Fibroblast of the aortic adventitia (primary cell): Measurements from ENCODE around the gene BNC2. TPM values are rescaled to one million over a fixed set of nuclear protein-coding genes. Genes with fewer than 3 reads are reported as not detected.

ENCODE experiments used
- DNase-seq: peaks from one replicate; pipeline ENCODE4 v3.0.0-alpha.2; 2010; ENCODE audit warnings: low read depth
- H3K4me3 ChIP-seq: 2 replicates; pipeline ENCODE4 v1.5.1; 2011; ENCODE audit warnings: low read depth, mild to moderate bottlenecking, control low read depth, low read length, moderate library complexity
- CTCF ChIP-seq: IDR thresholded peaks from 2 replicates; pipeline ENCODE4 v1.5.1; 2011; ENCODE audit warnings: mild to moderate bottlenecking, low read length, control low read depth, inconsistent platforms; ENCODE audit not compliant: insufficient read depth
- total RNA-seq: library from RNA; depleted of rRNA; stranded (reverse); fragments of >200 nt; gene quantifications from 2 replicates; pipeline ENCODE4 v1.2.3, GENCODE V29; 2012; ENCODE audit warnings: low replicate concordance

Gene BNC2
- total RNA-seq, 1 donor, result 53.3 TPM

- no peak for TF ChIP-seq CTCF
- no peak for DNase-seq
- H3K4me3 ChIP-seq, result no peak overlapping the region
Measured at GRCh38 chr9:16453390-16453789, 417.1 kb downstream of the BNC2 start.

GRCh38 chr9:16450578-16450977 is 419.9 kb downstream of the BNC2 start:
- TF ChIP-seq CTCF, result no peak
- no peak for DNase-seq
- H3K4me3 ChIP-seq, result no peak overlapping the region

- no peak for DNase-seq
- TF ChIP-seq CTCF, result no peak
- no peak overlapping the region for H3K4me3 ChIP-seq
Measured at GRCh38 chr9:16450043-16450442, 420.4 kb downstream of the BNC2 start.

GRCh38 chr9:16449076-16449730 is 421.3 kb downstream of the BNC2 start:
- DNase-seq, result no peak
- no peak overlapping the region for H3K4me3 ChIP-seq
- no peak for TF ChIP-seq CTCF

GRCh38 chr9:16447946-16448345 is 422.5 kb downstream of the BNC2 start:
- no peak overlapping the region for H3K4me3 ChIP-seq
- no peak for TF ChIP-seq CTCF
- no peak for DNase-seq

- no peak for DNase-seq
- TF ChIP-seq CTCF, result no peak
- no peak overlapping the region for H3K4me3 ChIP-seq
Measured at GRCh38 chr9:16446636-16447035, 423.8 kb downstream of the BNC2 start.
